K562 (cell line): ENCODE measurements around the gene MTMR12. TPM values are rescaled to one million over a fixed set of nuclear protein-coding genes. Genes with fewer than 3 reads are reported as not detected.

Experiments used
- ATAC-seq: fragments of 200-7000 bp; cut with Tn5 transposase; 3 replicates; pipeline ENCODE4 v1.9.1; 2020; ENCODE audit warnings: moderate library complexity
- BruUV-seq: library from RNA; stranded (reverse); fragments of 400-500 nt; replicated peaks from 2 replicates; lab custom pipeline; 2021; lab: Mats Ljungman, UMichigan
- CTCF ChIA-PET: fragments of 300-600 bp; formaldehyde crosslinking; extraction: SDS; loops from one replicate; lab custom pipeline; 2021; ENCODE audit warnings: low intra/inter-chr PET ratio; lab: Yijun Ruan, JAX
- POLR2A ChIA-PET: fragments of 300-600, 350-650 bp; sonication (Branson Sonifier 250); formaldehyde crosslinking; extraction: SDS; loops from one replicate; lab custom pipeline; 2021; ENCODE audit warnings: antibody characterized with exemption, inconsistent platforms; lab: Yijun Ruan, JAX
- DNase-seq, 4 experiments: peaks; one replicate each; pipeline versions ENCODE4 v3.0.0 to v3.0.0-alpha.2; 2011 to 2018; ENCODE audit warnings: low spot score in 3 of 4, mixed read lengths in 3 of 4; ENCODE audit errors: extremely low read depth in 1 of 4
- FAIRE-seq: peaks from 2 replicates; lab custom pipeline; 2011; peaks lifted over from hg19 to GRCh38; lab: Jason Lieb, UNC
- H2AFZ ChIP-seq: 2 replicates; pipeline ENCODE4 v1.6.0; 2011; ENCODE audit warnings: low read depth, low read length, control low read depth, inconsistent platforms
- H3K27ac ChIP-seq: fragments of 200-600 bp; 3 replicates; pipeline ENCODE4 v1.8.0; 2011; ENCODE audit warnings: low read depth, mild to moderate bottlenecking, control low read depth, inconsistent platforms, low read length, moderate library complexity, mixed read lengths; ENCODE audit errors: extremely low read depth
- H3K27me3 ChIP-seq, 2 experiments: fragments of 300-600 bp in 1 of 2; 2 replicates in 1 of 2; 3 replicates in 1 of 2; pipeline versions ENCODE4 v1.6.0 to v1.8.0; 2011; ENCODE audit warnings: inconsistent platforms in 2 of 2, low read length in 2 of 2, mild to moderate bottlenecking in 1 of 2, mixed read lengths in 1 of 2, moderate library complexity in 1 of 2; ENCODE audit not compliant: control insufficient read depth in 2 of 2, insufficient read depth in 2 of 2
- H3K36me3 ChIP-seq: fragments of 300-600 bp; 3 replicates; pipeline ENCODE4 v1.8.0; 2011; ENCODE audit warnings: mild to moderate bottlenecking, low read length, inconsistent platforms; ENCODE audit not compliant: control insufficient read depth, insufficient read depth
- H3K4me1 ChIP-seq, 2 experiments: fragments of 200-600 bp in 1 of 2; replicated peaks in 1 of 2; 2 replicates in 1 of 2; 3 replicates in 1 of 2; pipeline versions ENCODE4 v1.5.1 to v1.8.0; 2011; ENCODE audit warnings: inconsistent platforms in 2 of 2, low read length in 2 of 2, mild to moderate bottlenecking in 1 of 2, mixed read lengths in 1 of 2, moderate library complexity in 1 of 2; ENCODE audit not compliant: control insufficient read depth in 2 of 2, insufficient read depth in 2 of 2
- H3K4me2 ChIP-seq: 2 replicates; pipeline ENCODE4 v1.6.1; 2011; ENCODE audit warnings: low read length, control low read depth, inconsistent platforms, mixed read lengths; ENCODE audit not compliant: insufficient read depth
- H3K4me3 ChIP-seq: fragments of 200-600 bp; sonication (generic), shearing (Covaris generic); 2 replicates; pipeline ENCODE4 v1.5.1; 2016; ENCODE audit warnings: control low read depth, inconsistent platforms
- H3K79me2 ChIP-seq: fragments of 200-600 bp; 3 replicates; pipeline ENCODE4 v1.8.0; 2011; ENCODE audit warnings: low read length, inconsistent platforms; ENCODE audit not compliant: control insufficient read depth, insufficient read depth
- H3K9ac ChIP-seq, 2 experiments: 2 replicates each; pipeline versions ENCODE4 v1.6.0 to v1.6.1; 2011; ENCODE audit warnings: low read depth in 2 of 2, low read length in 2 of 2, control low read depth in 1 of 2, inconsistent platforms in 1 of 2, mild to moderate bottlenecking in 1 of 2, mixed read lengths in 1 of 2; ENCODE audit not compliant: insufficient read depth in 1 of 2
- H3K9me1 ChIP-seq: one replicate; pipeline ENCODE4 v1.6.0; 2011; ENCODE audit warnings: inconsistent platforms, mild to moderate bottlenecking, low read length, moderate library complexity; ENCODE audit not compliant: control insufficient read depth, insufficient read depth
- H3K9me3 ChIP-seq: replicated peaks from 2 replicates; pipeline ENCODE4 v1.5.1; 2011; ENCODE audit warnings: low read depth, low read length, inconsistent platforms; ENCODE audit not compliant: control insufficient read depth, insufficient read depth
- H4K20me1 ChIP-seq: replicated peaks from 2 replicates; pipeline ENCODE4 v1.6.1; 2011; ENCODE audit warnings: low read length, inconsistent platforms, mixed read lengths; ENCODE audit not compliant: control insufficient read depth, insufficient read depth
- GABPB2 ChIP-seq: fragments of 250-450 bp; sonication (Bioruptor Pico); conservative IDR thresholded peaks from 2 replicates; pipeline ENCODE4 v1.5.1; 2021; ENCODE audit warnings: mild to moderate bottlenecking
- STAT5A ChIP-seq: IDR thresholded peaks from 2 replicates; pipeline ENCODE4 v1.6.1; 2012; ENCODE audit warnings: low read length, inconsistent platforms, borderline replicate concordance
- XRCC5 ChIP-seq: fragments of 200-400 bp; formaldehyde crosslinking; IDR thresholded peaks from 2 replicates; pipeline ENCODE4 v1.6.1; 2017; ENCODE audit warnings: low read depth, mild to moderate bottlenecking, low read length
- ZBTB11 ChIP-seq, 3 experiments: fragments of 200-800 bp in 1 of 3; fragments of 250-450 bp in 1 of 3; fragments of 450-650 bp in 1 of 3; sonication (Bioruptor Pico) in 1 of 3; sonication (Bioruptor generic) in 1 of 3; formaldehyde crosslinking in 1 of 3; IDR thresholded peaks; 2 replicates each; pipeline versions ENCODE4 v1.6.1 to v1.8.0; 2016 to 2022; ENCODE audit warnings: mild to moderate bottlenecking in 2 of 3, missing genetic modification characterization in 2 of 3, missing compliant biosample characterization in 1 of 3, moderate library complexity in 1 of 3
- ZNF224 ChIP-seq: sonication (generic); formaldehyde crosslinking; IDR thresholded peaks from 2 replicates; pipeline ENCODE4 v1.8.0; 2022; ENCODE audit warnings: mild to moderate bottlenecking, missing genetic modification reagents
- WGBS: fragments of 100-300 bp; shearing (Covaris generic); methylation state at CpG from one replicate; pipeline ENCODE4 v1.1.6; 2016; ENCODE audit warnings: low coverage, mixed read lengths; ENCODE audit not compliant: insufficient coverage; ENCODE audit errors: missing lambda C conversion rate; 5-methylcytosine and 5-hydroxymethylcytosine counted together
- in situ Hi-C: fragments of 300-500 bp; cut with MboI; formaldehyde crosslinking; loops from 4 replicates; pipeline ENCODE4 v1.15.0; 2018; ENCODE audit warnings: inconsistent platforms, mixed read lengths
- intact Hi-C: fragments of 100-400 bp; cut with micrococcal nuclease; formaldehyde crosslinking; loops from 2 replicates; pipeline ENCODE4 v1.14.2; 2022
- polyA plus RNA-seq, 8 experiments: library from polyadenylated mRNA; depleted of rRNA in 4 of 8; stranded (reverse) in 5 of 8; unstranded in 3 of 8; fragments of >200 nt; fragmentation: Nextera tagmentation in 2 of 8; fragmentation: Illumina TruSeq in 1 of 8; extraction: Ambion mirVana in 2 of 8; extraction: Trizol in 1 of 8; gene quantifications; 2 replicates each; pipeline versions ENCODE4 v1.2.1 to v1.2.3, GENCODE V29; 2011 to 2014; ENCODE audit warnings: inconsistent platforms in 1 of 8, missing spikeins in 1 of 8
- total RNA-seq, 7 experiments: library from RNA; depleted of rRNA in 6 of 7; stranded (reverse); fragments of >200 nt in 6 of 7; fragmentation: Illumina TruSeq in 2 of 7; extraction: Trizol in 2 of 7; gene quantifications; 2 replicates each; pipeline versions ENCODE4 v1.2.1 to v1.2.3, GENCODE V29; 2011 to 2021; ENCODE audit warnings: low replicate concordance in 1 of 7

The MTMR12 gene
- total and polyA plus RNA-seq, 9 of the 15 experiments (the other 6 are each of a cell fraction or from before 2014, with no cell fraction given) = 4.0 to 28.7 (median 17.1) TPM

- in situ Hi-C loops (no loop called here), intact Hi-C loops (no loop called here)
- H3K9me1 ChIP-seq = no peaks in the 10 kb centered on the region
- H3K4me1 ChIP-seq = peaks cover 0 to 4% of the 10 kb centered on the region in 2 experiments; a peak in 1 of 5 replicates
- no peaks in the 10 kb centered on the region for H3K27me3 ChIP-seq
- no peak for ATAC-seq
- H3K27ac ChIP-seq = no peak overlapping the region
- no peaks in the 10 kb centered on the region for H3K79me2 ChIP-seq
- H3K4me3 ChIP-seq = no peak overlapping the region
- no peak overlapping the region for H3K4me2 ChIP-seq
- WGBS = 27% methylated on average over 3 of the region's 3 CpGs
- FAIRE-seq = no peak
- no TSS peak for BruUV-seq
- no peaks in the 10 kb centered on the region for H3K9me3 ChIP-seq
- H4K20me1 ChIP-seq = no peaks in the 10 kb centered on the region
- H2AFZ ChIP-seq = no peak overlapping the region
- ChIA-PET POLR2A (interaction anchor here (0.7 to 1.9 kb wide), 3 partner anchors 9 to 14 kb away, joined by 3 to 5 read pairs (median 4); no protein-coding TSS in a partner anchor), CTCF (interaction anchor here (2.6 kb wide), 1 partner anchor 383 kb away, joined by 14 read pairs; no protein-coding TSS in a partner anchor)
- TF ChIP-seq XRCC5 (no peak), ZBTB11 (CRISPR knock-in tag; IDR thresholded peaks at IDR 0.05) (no peak), ZNF224 (CRISPR knock-in tag) (no peak), GABPB2 (CRISPR knock-in tag) (no peak), STAT5A (no peak)
- H3K9ac ChIP-seq = no peak overlapping the region
- peaks cover 41% of the 10 kb centered on the region; the same call in 2 of the 3 replicates for H3K36me3 ChIP-seq
- no peak for DNase-seq
Observed at GRCh38 chr5:32230356-32231099, 82.2 kb downstream of the MTMR12 start.
